ENCODE measurements around the gene GLP2R.

- TF ChIP-seq, protein P1, sequence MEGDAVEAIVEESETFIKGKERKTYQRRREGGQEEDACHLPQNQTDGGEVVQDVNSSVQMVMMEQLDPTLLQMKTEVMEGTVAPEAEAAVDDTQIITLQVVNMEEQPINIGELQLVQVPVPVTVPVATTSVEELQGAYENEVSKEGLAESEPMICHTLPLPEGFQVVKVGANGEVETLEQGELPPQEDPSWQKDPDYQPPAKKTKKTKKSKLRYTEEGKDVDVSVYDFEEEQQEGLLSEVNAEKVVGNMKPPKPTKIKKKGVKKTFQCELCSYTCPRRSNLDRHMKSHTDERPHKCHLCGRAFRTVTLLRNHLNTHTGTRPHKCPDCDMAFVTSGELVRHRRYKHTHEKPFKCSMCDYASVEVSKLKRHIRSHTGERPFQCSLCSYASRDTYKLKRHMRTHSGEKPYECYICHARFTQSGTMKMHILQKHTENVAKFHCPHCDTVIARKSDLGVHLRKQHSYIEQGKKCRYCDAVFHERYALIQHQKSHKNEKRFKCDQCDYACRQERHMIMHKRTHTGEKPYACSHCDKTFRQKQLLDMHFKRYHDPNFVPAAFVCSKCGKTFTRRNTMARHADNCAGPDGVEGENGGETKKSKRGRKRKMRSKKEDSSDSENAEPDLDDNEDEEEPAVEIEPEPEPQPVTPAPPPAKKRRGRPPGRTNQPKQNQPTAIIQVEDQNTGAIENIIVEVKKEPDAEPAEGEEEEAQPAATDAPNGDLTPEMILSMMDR (conservative IDR thresholded peaks at IDR 0.05; ENCODE audit: low read length) = no peak
- no peak for TF ChIP-seq EZH2phosphoT487 (IDR thresholded peaks at IDR 0.05; ENCODE audit: borderline replicate concordance, low read depth, low read length)
These were observed 82.3 kb downstream of the GLP2R start for GRCh38 chr17:9907883-9908648.
